Ovary (tissue), 10 donors: ENCODE measurements around the gene KRTAP8-1. TPM values are rescaled to one million over a fixed set of nuclear protein-coding genes. Genes with fewer than 3 reads are reported as not detected.

Experiments
- DNase-seq, 5 donors: peaks; one replicate each; pipeline ENCODE4 v3.0.0-alpha.2; 2019 to 2020
- H3K27ac ChIP-seq, 2 donors: fragments of 200-600 bp; one replicate each; pipeline versions ENCODE4 v1.5.1 to v1.8.0; 2019 to 2022
- H3K27me3 ChIP-seq: fragments of 200-600 bp; one replicate; pipeline ENCODE4 v1.8.0; 2022
- H3K36me3 ChIP-seq: fragments of 200-600 bp; sonication (generic); one replicate; pipeline ENCODE4 v1.5.1; 2019
- H3K4me1 ChIP-seq: one replicate; pipeline ENCODE4 v1.8.1; 2013; ENCODE audit warnings: mild to moderate bottlenecking, moderate library complexity; ENCODE audit not compliant: insufficient read depth
- H3K4me3 ChIP-seq: fragments of 200-600 bp; sonication (generic); one replicate; pipeline ENCODE4 v1.5.1; 2017
- H3K9me3 ChIP-seq, 2 donors: fragments of 200-600 bp in 1 of 2; sonication (generic) in 1 of 2; one replicate each; pipeline versions ENCODE4 v1.5.1 to v1.8.1; 2013 to 2019; ENCODE audit warnings: mild to moderate bottlenecking in 1 of 2, moderate library complexity in 1 of 2
- EP300 ChIP-seq: sonication (generic); formaldehyde crosslinking; IDR thresholded peaks from one replicate; pipeline ENCODE4 v1.6.1; 2017; ENCODE audit warnings: antibody characterized with exemption
- POLR2A ChIP-seq: fragments of 450-650 bp; IDR thresholded peaks from one replicate; pipeline ENCODE4 v1.6.1; 2017; ENCODE audit warnings: antibody characterized with exemption, mild to moderate bottlenecking, moderate library complexity
- WGBS, 3 donors: extraction: QIAGEN DNeasy Blood & Tissue Kit in 1 of 3; methylation state at CpG; one replicate each; pipeline versions ENCODE4 v1.1.5 to v1.1.7; 2013 to 2017; 5-methylcytosine and 5-hydroxymethylcytosine counted together
- intact Hi-C, 4 donors: fragments of 100-400 bp; cut with DNase I; formaldehyde crosslinking; loops; one replicate each; pipeline versions ENCODE4 v1.11.0 to v1.15.1; 2022 to 2023
- long read RNA-seq, 3 donors: library from polyadenylated mRNA in 2 of 3; unstranded in 2 of 3; transcript quantifications; one replicate each; pipeline ENCODE4 v2.0.0 and lab custom pipeline, GENCODE V29; 2021 to 2026
- polyA plus RNA-seq, 2 donors: library from polyadenylated mRNA; stranded (reverse); fragments of 200-250 nt in 1 of 2; fragments of 350-450 nt in 1 of 2; fragmentation: Illumina TruSeq in 1 of 2; extraction: RNeasy Lipid Tissue Mini Kit (QIAGEN cat#74804) in 1 of 2; gene quantifications; one replicate each; pipeline ENCODE4 v1.2.3, GENCODE V29; 2013 to 2014
- total RNA-seq, 7 donors: library from RNA; depleted of rRNA in 2 of 7; stranded (reverse); fragments of >200 nt in 2 of 7; fragmentation: NEBNext Ultra II Directional in 3 of 7; extraction: Animal tissue kit (Norgen Biotek cat#: 25700) in 3 of 7; gene quantifications; one replicate each; pipeline versions ENCODE4 v1.1.0 to v1.2.4, GENCODE V29; 2016 to 2023
- TF ChIP-seq, protein P1 (sequence below), 3 donors: fragments of 450-650 bp in 2 of 3; fragments of 200-600 bp in 1 of 3; IDR thresholded peaks; one replicate each; pipeline versions ENCODE4 v1.5.1 to v1.8.0; 2016 to 2022; ENCODE audit warnings: antibody characterized with exemption in 3 of 3, mild to moderate bottlenecking in 1 of 3
- donor health status: DM: no; HTN: no; CAD: no; lungs with moderate emphysema.
- donor health status: DM: no; HTN: no; CAD: no.
- donor health status: Bipolar disorder and iron deficiency.
- donor health status: DM: yes; HTN: yes; CAD: no.
- donor health status: DM: no; HTN: no; CAD: no.
- donor health status: DM: yes; HTN: yes; CAD: no.

The KRTAP8-1 gene
- not detected for total RNA-seq
- not detected for polyA plus RNA-seq
- long read RNA-seq, donor 1, result 0 reads
- long read RNA-seq, donor 2, result 0 reads
- long read RNA-seq, donor 3, result 0 reads

GRCh38 chr21:30813174-30813573 lies at the start of gene KRTAP8-1:
Gene KRTAP8-1, minus strand, starts transcription at chr21:30813274. Its CDS starts 54 bp downstream, at chr21:30813220.
- DNase-seq, result no peak
- TF ChIP-seq, protein P1, sequence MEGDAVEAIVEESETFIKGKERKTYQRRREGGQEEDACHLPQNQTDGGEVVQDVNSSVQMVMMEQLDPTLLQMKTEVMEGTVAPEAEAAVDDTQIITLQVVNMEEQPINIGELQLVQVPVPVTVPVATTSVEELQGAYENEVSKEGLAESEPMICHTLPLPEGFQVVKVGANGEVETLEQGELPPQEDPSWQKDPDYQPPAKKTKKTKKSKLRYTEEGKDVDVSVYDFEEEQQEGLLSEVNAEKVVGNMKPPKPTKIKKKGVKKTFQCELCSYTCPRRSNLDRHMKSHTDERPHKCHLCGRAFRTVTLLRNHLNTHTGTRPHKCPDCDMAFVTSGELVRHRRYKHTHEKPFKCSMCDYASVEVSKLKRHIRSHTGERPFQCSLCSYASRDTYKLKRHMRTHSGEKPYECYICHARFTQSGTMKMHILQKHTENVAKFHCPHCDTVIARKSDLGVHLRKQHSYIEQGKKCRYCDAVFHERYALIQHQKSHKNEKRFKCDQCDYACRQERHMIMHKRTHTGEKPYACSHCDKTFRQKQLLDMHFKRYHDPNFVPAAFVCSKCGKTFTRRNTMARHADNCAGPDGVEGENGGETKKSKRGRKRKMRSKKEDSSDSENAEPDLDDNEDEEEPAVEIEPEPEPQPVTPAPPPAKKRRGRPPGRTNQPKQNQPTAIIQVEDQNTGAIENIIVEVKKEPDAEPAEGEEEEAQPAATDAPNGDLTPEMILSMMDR (IDR thresholded peaks at IDR 0.05), result no peak
- no peak for TF ChIP-seq EP300
- no peak for TF ChIP-seq POLR2A
- H3K9me3 ChIP-seq, result no peaks in the 10 kb centered on the region
- H3K27me3 ChIP-seq, result no peaks in the 10 kb centered on the region
- no peak within 1 kb of the TSS for H3K27ac ChIP-seq
- H3K36me3 ChIP-seq, result no peaks in the 10 kb centered on the region
- no peak within 1 kb of the TSS for H3K4me3 ChIP-seq
- intact Hi-C loops, result no loop called here
- WGBS, 3 donors, result 83 to 92% (median 91%) methylated on average over 5 of the region's 5 CpGs
- H3K4me1 ChIP-seq, result no peaks in the 10 kb centered on the region

DNA sequence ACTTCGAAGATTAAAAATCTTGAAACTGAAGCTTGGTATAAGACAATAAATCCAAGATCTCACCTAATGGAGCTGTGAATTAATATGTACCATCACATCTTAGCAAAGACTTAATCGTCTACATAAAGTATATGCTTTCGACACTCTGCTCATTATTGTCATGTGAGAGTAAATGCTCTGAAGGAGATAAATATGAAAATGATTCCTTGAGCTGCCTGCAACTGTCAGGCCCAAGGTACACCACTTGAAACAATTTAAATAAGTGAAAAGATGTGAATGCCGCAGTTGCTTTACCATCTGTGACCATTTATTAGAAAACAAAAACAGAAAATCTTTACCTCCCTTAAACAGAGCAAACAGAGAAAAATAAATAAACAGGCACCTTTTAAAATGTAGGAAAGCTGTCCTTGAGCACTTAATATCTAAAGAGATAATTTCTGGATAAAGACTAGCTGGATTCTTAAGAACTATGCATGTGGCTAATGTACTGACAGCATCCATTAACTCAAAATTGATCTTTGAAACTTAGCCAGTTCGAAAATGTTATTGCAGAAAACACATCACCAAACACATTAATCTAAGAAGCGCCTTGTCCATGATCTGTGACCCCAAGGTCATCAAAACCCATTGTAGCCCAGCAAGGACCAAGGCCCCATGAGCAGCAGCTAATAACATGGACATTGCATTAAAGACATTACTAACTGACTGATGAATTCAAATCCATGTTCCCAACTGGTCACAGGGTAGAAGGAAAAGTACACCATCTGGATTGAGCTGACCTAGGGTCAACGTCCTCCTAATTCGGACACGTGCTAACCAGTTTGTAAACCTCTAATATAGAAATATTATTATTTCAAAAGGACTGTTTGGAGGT lies 34.8 kb upstream of the KRTAP8-1 start:
- intact Hi-C loops, result no loop called here
- 58 to 77% (median 69%) methylated on average over 9 of the region's 9 CpGs for WGBS, 3 donors
- Histone ChIP-seq H3K27ac (no peak overlapping the region), H3K36me3 (no peaks in the 10 kb centered on the region), H3K9me3 (no peaks in the 10 kb centered on the region), H3K27me3 (no peaks in the 10 kb centered on the region), H3K4me1 (no peaks in the 10 kb centered on the region), H3K4me3 (no peak overlapping the region)
- no peak for DNase-seq
- TF ChIP-seq POLR2A (no peak), EP300 (no peak)
- TF ChIP-seq, protein P1 (IDR thresholded peaks at IDR 0.05), result no peak

- H3K36me3 ChIP-seq, result no peaks in the 10 kb centered on the region
- H3K27me3 ChIP-seq, result no peaks in the 10 kb centered on the region
- no peak overlapping the region for H3K4me3 ChIP-seq
- H3K9me3 ChIP-seq, result no peaks in the 10 kb centered on the region
- no peak for DNase-seq
- H3K27ac ChIP-seq, result no peak overlapping the region
- H3K4me1 ChIP-seq, result no peaks in the 10 kb centered on the region
- TF ChIP-seq, protein P1 (IDR thresholded peaks at IDR 0.05), result no peak
- TF ChIP-seq EP300 (no peak), POLR2A (no peak)
- intact Hi-C loops, result no loop called here
Observed at GRCh38 chr21:30842990-30843389, 29.9 kb upstream of the KRTAP8-1 start.

DNA sequence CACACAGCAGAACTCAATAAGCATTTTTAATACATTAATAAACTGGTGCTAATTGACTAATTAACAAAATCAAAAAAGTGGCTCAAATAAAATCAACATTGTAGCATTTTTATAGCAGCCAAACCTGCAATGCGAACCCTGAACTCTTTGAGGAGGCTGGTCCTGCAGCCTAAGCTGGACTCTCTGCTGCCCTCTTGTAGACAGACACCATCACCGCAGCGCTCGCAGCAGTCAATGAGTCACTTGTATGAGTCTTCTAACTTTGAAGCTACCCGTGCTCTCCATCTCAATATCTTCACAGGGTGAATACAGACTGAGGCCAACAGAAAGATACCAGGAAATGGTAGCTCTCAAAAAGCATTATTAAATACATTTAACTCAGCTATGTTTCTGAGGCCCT lies 26.2 kb upstream of the KRTAP8-1 start:
- Histone ChIP-seq H3K36me3 (no peaks in the 10 kb centered on the region), H3K9me3 (no peaks in the 10 kb centered on the region), H3K27ac (no peak overlapping the region), H3K4me1 (no peaks in the 10 kb centered on the region), H3K4me3 (no peak overlapping the region), H3K27me3 (no peaks in the 10 kb centered on the region)
- 26 to 35% (median 29%) methylated on average over 5 of the region's 5 CpGs for WGBS, 3 donors
- intact Hi-C loops, result no loop called here
- TF ChIP-seq EP300 (no peak), POLR2A (no peak)
- TF ChIP-seq, protein P1 (IDR thresholded peaks at IDR 0.05), result no peak
- DNase-seq, result no peak
